Sigmoid colon (tissue), 7 donors: ENCODE results near the gene AGTR1. TPM values are rescaled to one million over a fixed set of nuclear protein-coding genes. Genes with fewer than 3 reads are reported as not detected.

Source experiments
- DNase-seq: peaks from one replicate; pipeline ENCODE4 v3.0.0-alpha.2; 2019
- H3K27ac ChIP-seq, 4 donors: fragments of 200-600 bp; sonication (generic); one replicate each; pipeline ENCODE4 v1.5.1; 2016 to 2019; ENCODE audit warnings: mild to moderate bottlenecking in 1 of 4
- H3K27me3 ChIP-seq, 3 donors: fragments of 200-600 bp; sonication (generic); one replicate each; pipeline ENCODE4 v1.5.1; 2019; ENCODE audit warnings: mild to moderate bottlenecking in 1 of 3
- H3K36me3 ChIP-seq, 4 donors: fragments of 200-600 bp; sonication (generic); one replicate each; pipeline ENCODE4 v1.5.1; 2016 to 2019
- H3K4me1 ChIP-seq, 4 donors: fragments of 200-600 bp; sonication (generic); one replicate each; pipeline ENCODE4 v1.5.1; 2017 to 2019
- H3K4me3 ChIP-seq, 4 donors: fragments of 200-600 bp; sonication (generic); one replicate each; pipeline ENCODE4 v1.5.1; 2017 to 2019; ENCODE audit warnings: mild to moderate bottlenecking in 2 of 4, moderate library complexity in 1 of 4
- H3K9me3 ChIP-seq, 4 donors: fragments of 200-600 bp in 3 of 4; sonication (generic) in 3 of 4; one replicate each; pipeline versions ENCODE4 v1.5.1 to v1.6.1; 2013 to 2019
- EP300 ChIP-seq, 4 donors: sonication (generic); formaldehyde crosslinking; IDR thresholded peaks; one replicate each; pipeline ENCODE4 v1.6.1; 2017; ENCODE audit warnings: antibody characterized with exemption in 4 of 4
- POLR2A ChIP-seq, 2 donors: fragments of 450-650 bp; IDR thresholded peaks; one replicate each; pipeline ENCODE4 v1.6.1; 2016; ENCODE audit warnings: antibody characterized with exemption in 2 of 2, mild to moderate bottlenecking in 2 of 2, moderate library complexity in 2 of 2
- POLR2AphosphoS5 ChIP-seq, 4 donors: sonication (generic); formaldehyde crosslinking; IDR thresholded peaks; one replicate each; pipeline ENCODE4 v1.6.1; 2017; ENCODE audit warnings: antibody characterized with exemption in 4 of 4
- WGBS, 2 donors: extraction: QIAGEN DNeasy Blood & Tissue Kit; methylation state at CpG; one replicate each; pipeline ENCODE4 v1.1.7; 2013; 5-methylcytosine and 5-hydroxymethylcytosine counted together
- intact Hi-C: fragments of 100-400 bp; cut with DNase I; formaldehyde crosslinking; loops from one replicate; pipeline ENCODE4 v1.15.1; 2023
- polyA plus RNA-seq, 3 donors: library from polyadenylated mRNA; stranded (reverse); fragments of 200-250 nt; gene quantifications; one replicate each; pipeline ENCODE4 v1.2.3, GENCODE V29; 2013
- total RNA-seq, 4 donors: library from RNA; depleted of rRNA; stranded (reverse); fragments of >200 nt; gene quantifications; one replicate each; pipeline ENCODE4 v1.1.0, GENCODE V29; 2016
- TF ChIP-seq, protein P1 (sequence below), 4 experiments: fragments of 450-650 bp in 3 of 4; fragments of 200-600 bp in 1 of 4; IDR thresholded peaks; one replicate each; pipeline ENCODE4 v1.5.1; 2016 to 2019; ENCODE audit warnings: antibody characterized with exemption in 4 of 4, mild to moderate bottlenecking in 3 of 4, moderate library complexity in 2 of 4
- donor health status: healthy with polysubstance abuse.
- donor health status: Bipolar disorder and iron deficiency.
- donor health status: healthy.

Gene AGTR1
- total RNA-seq (10 to 100 TPM; 38.4 to 77.8 (median 51.6) TPM), polyA plus RNA-seq (1 to 10 TPM in 2 of 3 donors, not detected in 1; 1.2 to 2.0 TPM)

DNA sequence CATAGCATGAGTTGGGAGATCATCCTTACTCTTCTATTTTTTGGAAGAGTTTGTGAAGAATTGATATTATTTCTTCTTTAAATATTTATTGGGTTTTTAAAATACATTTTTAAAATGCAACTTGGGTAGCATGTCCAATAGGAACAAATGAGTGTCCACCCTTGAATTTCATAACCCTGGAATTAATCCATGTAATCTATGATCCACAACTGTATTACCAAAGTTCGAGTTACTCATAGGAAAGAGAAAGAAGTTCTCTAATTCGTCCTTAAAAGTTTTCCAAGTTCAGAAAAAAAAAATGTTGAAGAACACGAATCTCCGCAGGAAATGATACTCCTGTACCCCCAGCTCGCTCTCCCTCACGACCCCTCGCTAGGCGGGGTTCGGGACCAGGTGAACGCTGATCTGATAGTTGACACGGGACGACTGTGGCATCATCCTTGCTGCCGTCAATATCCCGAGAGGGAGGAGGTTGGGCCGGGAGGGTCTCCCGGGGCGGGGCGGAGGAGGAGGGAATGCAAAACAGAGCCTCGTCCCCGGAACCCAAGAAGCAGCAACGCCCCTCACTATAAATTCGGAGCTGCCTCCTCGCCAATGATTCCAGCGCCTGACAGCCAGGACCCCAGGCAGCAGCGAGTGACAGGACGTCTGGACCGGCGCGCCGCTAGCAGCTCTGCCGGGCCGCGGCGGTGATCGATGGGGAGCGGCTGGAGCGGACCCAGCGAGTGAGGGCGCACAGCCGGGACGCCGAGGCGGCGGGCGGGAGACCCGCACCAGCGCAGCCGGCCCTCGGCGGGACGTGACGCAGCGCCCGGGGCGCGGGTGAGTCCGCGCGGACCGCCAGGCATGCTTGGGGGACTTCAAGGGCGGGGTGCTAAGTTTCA, at the start of gene AGTR1:
Gene AGTR1, plus strand, starts transcription at position 598 of the 884 bp plus-strand sequence. CDS start 43,133 bp downstream, outside the sequence.
- 4% methylated on average over 61 of the region's 61 CpGs for WGBS, 2 donors
- Histone ChIP-seq H3K9me3 (no peaks in the 10 kb centered on the region), H3K4me1 (peaks cover 0 to 23% (median 8%) of the 10 kb centered on the region in 4 donors), H3K27ac (peak within 1 kb of the TSS; percentile 57 to 85 (median 74)), H3K36me3 (no peaks in the 10 kb centered on the region), H3K4me3 (peak within 1 kb of the TSS; percentile 61 to 68 (median 66)), H3K27me3 (no peaks in the 10 kb centered on the region)
- peak in 1 of 2 donors; percentile 14 for TF ChIP-seq POLR2A (IDR thresholded peaks at IDR 0.05)
- peak; percentile 62 to 87 (median 72) for TF ChIP-seq POLR2AphosphoS5 (IDR thresholded peaks at IDR 0.05)
- TF ChIP-seq, protein P1, sequence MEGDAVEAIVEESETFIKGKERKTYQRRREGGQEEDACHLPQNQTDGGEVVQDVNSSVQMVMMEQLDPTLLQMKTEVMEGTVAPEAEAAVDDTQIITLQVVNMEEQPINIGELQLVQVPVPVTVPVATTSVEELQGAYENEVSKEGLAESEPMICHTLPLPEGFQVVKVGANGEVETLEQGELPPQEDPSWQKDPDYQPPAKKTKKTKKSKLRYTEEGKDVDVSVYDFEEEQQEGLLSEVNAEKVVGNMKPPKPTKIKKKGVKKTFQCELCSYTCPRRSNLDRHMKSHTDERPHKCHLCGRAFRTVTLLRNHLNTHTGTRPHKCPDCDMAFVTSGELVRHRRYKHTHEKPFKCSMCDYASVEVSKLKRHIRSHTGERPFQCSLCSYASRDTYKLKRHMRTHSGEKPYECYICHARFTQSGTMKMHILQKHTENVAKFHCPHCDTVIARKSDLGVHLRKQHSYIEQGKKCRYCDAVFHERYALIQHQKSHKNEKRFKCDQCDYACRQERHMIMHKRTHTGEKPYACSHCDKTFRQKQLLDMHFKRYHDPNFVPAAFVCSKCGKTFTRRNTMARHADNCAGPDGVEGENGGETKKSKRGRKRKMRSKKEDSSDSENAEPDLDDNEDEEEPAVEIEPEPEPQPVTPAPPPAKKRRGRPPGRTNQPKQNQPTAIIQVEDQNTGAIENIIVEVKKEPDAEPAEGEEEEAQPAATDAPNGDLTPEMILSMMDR (IDR thresholded peaks at IDR 0.05) = no peak
- TF ChIP-seq EP300 (IDR thresholded peaks at IDR 0.05) = no peak
- intact Hi-C loops = loop anchor here (5.0 kb wide), 1 partner anchor 90 kb away; no protein-coding TSS in a partner anchor
- peak; percentile 91 for DNase-seq

DNA sequence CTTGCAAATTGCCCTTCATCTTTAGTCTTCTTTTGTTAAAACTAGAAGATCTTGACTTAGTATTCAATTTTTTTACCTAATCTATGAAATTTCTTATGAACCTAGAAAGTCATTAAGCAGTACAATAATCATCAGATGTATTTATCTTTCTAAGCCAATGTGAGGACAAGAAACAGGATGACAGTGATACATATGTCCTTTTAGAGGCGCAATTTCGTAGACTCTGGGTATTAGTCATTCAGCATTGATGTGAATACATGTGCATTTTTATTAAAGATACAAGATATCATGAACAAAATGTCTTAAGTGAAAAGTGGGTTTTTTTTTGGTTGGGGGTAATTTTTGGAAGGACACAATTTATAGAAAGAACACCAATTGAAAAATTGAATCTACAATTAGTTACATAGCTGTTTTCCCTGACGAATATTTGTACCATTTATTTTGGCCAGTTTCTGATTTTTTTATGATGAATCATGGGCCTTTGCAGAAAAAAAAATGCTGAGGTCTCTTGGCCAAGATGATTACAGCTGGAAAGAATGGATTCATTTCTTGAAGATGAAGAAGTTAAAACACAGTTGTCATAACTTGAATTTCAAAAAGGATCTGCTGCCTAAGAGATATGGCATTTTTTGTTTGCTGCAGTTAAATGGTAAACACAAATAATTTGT, 48.9 kb upstream of the AGTR1 start:
- peak overlapping the region in 1 of 4 donors; percentile 11 for H3K27ac ChIP-seq

DNA sequence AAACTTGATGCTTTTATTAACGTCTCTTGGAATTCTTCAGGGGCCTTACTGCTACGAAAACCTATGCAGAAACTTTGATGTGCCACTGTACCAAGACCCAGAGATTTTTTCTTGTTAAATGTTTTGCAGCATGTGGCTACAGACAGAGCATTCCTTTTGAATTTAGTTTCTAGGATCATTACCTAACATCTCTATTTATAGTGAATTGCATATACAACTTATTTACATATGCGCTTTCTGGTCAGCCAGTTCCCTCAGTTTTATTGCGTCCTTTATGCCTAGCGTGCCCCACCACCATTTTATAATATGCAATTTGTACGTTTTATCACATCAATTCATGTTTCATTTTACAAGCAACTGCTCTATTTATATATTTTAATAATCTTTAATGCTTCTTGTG, 46.2 kb upstream of the AGTR1 start:
- DNase-seq = no peak
- no peaks in the 10 kb centered on the region for H3K36me3 ChIP-seq
- no peak overlapping the region for H3K4me3 ChIP-seq
- intact Hi-C loops = no loop called here
- peaks cover 0 to 15% (median 10%) of the 10 kb centered on the region in 4 donors for H3K4me1 ChIP-seq
- no peaks in the 10 kb centered on the region for H3K27me3 ChIP-seq
- WGBS, 2 donors = 40 to 72% methylated on average over 6 of the region's 6 CpGs
- no peak overlapping the region for H3K27ac ChIP-seq
- H3K9me3 ChIP-seq = peaks cover 0 to 3% (median 0%) of the 10 kb centered on the region in 4 donors
- TF ChIP-seq POLR2A (IDR thresholded peaks at IDR 0.05) (no peak), POLR2AphosphoS5 (IDR thresholded peaks at IDR 0.05) (no peak)
- TF ChIP-seq, protein P1 (IDR thresholded peaks at IDR 0.05) = no peak

More for the DNA sequence above, 48.9 kb upstream of the AGTR1 start:
- WGBS, 2 donors = 86 to 90% methylated on average over 3 of the region's 3 CpGs
- TF ChIP-seq, protein P1 (IDR thresholded peaks at IDR 0.05) = no peak
- no peak for TF ChIP-seq POLR2AphosphoS5 (IDR thresholded peaks at IDR 0.05)
- no peak for TF ChIP-seq POLR2A (IDR thresholded peaks at IDR 0.05)
- no peak for TF ChIP-seq EP300 (IDR thresholded peaks at IDR 0.05)
- no peaks in the 10 kb centered on the region for H3K9me3 ChIP-seq
- DNase-seq = no peak
- no peaks in the 10 kb centered on the region for H3K36me3 ChIP-seq
- H3K4me1 ChIP-seq = peaks cover 0 to 15% (median 10%) of the 10 kb centered on the region in 4 donors
- no peaks in the 10 kb centered on the region for H3K27me3 ChIP-seq
- intact Hi-C loops = no loop called here
- no peak overlapping the region for H3K4me3 ChIP-seq

DNA sequence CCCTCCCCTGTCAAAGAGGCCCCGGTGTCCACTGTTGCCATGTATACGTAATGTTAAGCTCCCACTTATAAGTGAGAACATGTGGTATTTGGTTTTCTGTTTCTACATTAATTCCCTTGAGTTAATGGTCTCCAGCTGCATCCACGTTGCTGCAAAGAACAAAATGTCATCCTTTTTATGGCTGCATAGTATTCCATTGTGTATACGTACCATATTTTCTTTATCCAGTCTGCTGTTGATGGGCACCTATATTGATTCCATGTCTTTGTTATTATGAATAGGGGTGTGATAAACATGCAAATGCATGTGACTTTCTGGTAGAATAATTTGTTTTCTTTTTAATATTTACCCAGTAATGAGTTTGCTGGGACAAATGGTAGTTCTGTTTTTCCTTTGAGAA, 43.3 kb upstream of the AGTR1 start:
- Histone ChIP-seq H3K36me3 (no peaks in the 10 kb centered on the region), H3K9me3 (peaks cover 0 to 3% (median 0%) of the 10 kb centered on the region in 4 donors), H3K27me3 (no peaks in the 10 kb centered on the region), H3K27ac (no peak overlapping the region), H3K4me3 (no peak overlapping the region), H3K4me1 (peaks cover 0 to 10% (median 7%) of the 10 kb centered on the region in 4 donors)
- no peak for TF ChIP-seq EP300 (IDR thresholded peaks at IDR 0.05)
- TF ChIP-seq, protein P1 (IDR thresholded peaks at IDR 0.05) = no peak
- DNase-seq = no peak
- WGBS, 2 donors = 85 to 87% methylated on average over 4 of the region's 4 CpGs
- intact Hi-C loops = no loop called here
